Measurements from ENCODE around the gene SPAG16.

DNA sequence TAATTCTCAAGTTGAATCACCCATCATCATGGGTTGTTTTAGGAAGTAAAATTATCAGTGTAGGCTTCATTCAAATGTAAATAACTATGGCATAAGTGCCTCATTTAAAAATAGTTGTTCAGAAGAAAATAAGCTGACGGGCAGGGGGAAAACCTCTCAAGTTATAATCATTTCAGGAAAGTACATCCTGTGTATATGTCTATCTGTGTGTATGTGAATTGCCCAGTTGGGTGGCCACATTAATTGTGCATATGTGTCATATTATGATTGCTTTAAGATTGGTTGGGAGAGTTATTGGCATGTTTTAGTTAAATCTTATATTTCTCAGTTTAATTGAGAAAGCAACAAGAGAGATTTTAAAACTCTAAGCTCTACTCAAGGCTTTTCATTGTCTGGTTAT is 843.8 kb downstream of the SPAG16 start:
- TF ChIP-seq, protein P1, sequence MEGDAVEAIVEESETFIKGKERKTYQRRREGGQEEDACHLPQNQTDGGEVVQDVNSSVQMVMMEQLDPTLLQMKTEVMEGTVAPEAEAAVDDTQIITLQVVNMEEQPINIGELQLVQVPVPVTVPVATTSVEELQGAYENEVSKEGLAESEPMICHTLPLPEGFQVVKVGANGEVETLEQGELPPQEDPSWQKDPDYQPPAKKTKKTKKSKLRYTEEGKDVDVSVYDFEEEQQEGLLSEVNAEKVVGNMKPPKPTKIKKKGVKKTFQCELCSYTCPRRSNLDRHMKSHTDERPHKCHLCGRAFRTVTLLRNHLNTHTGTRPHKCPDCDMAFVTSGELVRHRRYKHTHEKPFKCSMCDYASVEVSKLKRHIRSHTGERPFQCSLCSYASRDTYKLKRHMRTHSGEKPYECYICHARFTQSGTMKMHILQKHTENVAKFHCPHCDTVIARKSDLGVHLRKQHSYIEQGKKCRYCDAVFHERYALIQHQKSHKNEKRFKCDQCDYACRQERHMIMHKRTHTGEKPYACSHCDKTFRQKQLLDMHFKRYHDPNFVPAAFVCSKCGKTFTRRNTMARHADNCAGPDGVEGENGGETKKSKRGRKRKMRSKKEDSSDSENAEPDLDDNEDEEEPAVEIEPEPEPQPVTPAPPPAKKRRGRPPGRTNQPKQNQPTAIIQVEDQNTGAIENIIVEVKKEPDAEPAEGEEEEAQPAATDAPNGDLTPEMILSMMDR (conservative IDR thresholded peaks at IDR 0.05), result no peak
- TF ChIP-seq ZFX (IDR thresholded peaks at IDR 0.05), result no peak
